Measurements from ENCODE around the gene ADAD1.

DNA sequence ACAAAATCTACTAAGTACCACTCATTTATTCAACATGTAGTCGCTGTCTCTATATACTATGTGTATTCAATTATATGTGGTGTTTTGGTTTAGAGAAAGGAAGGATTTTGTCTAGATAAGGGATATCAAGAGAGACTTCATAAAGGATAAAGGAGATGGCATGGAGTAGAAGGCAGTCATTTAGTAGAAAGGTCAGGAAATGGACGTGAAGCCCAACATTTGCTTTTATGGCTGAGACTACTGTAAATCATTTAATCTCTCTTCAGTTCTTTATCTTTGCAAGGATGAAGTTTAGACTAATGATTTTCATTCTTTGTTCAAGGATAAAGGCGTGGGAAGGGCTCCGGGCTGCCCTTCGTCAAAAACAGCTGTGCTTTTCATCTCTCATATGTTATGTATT lies 52.5 kb downstream of the ADAD1 start:
- TF ChIP-seq CTCF (IDR thresholded peaks at IDR 0.05; ENCODE audit: poor library complexity) (no peak), EZH2 (IDR thresholded peaks at IDR 0.05; ENCODE audit: borderline replicate concordance) (no peak)

Measured in hepatocyte (in vitro differentiated cells).